ENCODE measurements around the gene DYNLT2.

GRCh38 chr6:169710009-169710408, 41.4 kb downstream of the DYNLT2 start:
- TF ChIP-seq CTCF (IDR thresholded peaks at IDR 0.05) (no peak), POLR2A (IDR thresholded peaks at IDR 0.05) (no peak), POLR2AphosphoS5 (IDR thresholded peaks at IDR 0.05) (no peak)
